ENCODE data around the gene NAA35. TPM values are rescaled to one million over a fixed set of nuclear protein-coding genes. Genes with fewer than 3 reads are reported as not detected.
"Not testable (repeated sequence)": the region's sequence is repeated elsewhere in the genome, so short reads cannot be mapped to it uniquely, and the experiment has no call there.

The NAA35 gene
- total RNA-seq, 3 donors from 2014 or later, result 29.7 to 37.4 (median 31.0) TPM

- DNase-seq, result no peak
- no peak for ATAC-seq
- TF ChIP-seq CTCF (IDR thresholded peaks at IDR 0.05), result no peak
- intact Hi-C loops (cut with DNase I, micrococcal nuclease), result no loop called here
- Histone ChIP-seq H3K9me3 (no peaks in the 10 kb centered on the region), H3K4me1 (ENCODE audit: low read depth) (no peaks in the 10 kb centered on the region), H3K4me3 (no peak overlapping the region), H3K36me3 (ENCODE audit: low read depth) (no peaks in the 10 kb centered on the region)
Observed at GRCh38 chr9:85917756-85918155, 23.2 kb upstream of the NAA35 start.

GRCh38 chr9:85925493-85925892 is 15.5 kb upstream of the NAA35 start:
- no peaks in the 10 kb centered on the region for H3K9me3 ChIP-seq
- intact Hi-C loops (cut with DNase I, micrococcal nuclease), result no loop called here
- no peak for DNase-seq
- H3K4me1 ChIP-seq (ENCODE audit: low read depth), result no peaks in the 10 kb centered on the region
- TF ChIP-seq CTCF (IDR thresholded peaks at IDR 0.05), result no peak
- no peak for ATAC-seq
- no peaks in the 10 kb centered on the region for H3K36me3 ChIP-seq (ENCODE audit: low read depth)
- H3K4me3 ChIP-seq, result no peak overlapping the region

- DNase-seq (no peak), ATAC-seq (no peak)
- TF ChIP-seq CTCF (IDR thresholded peaks at IDR 0.05), result no peak
- Histone ChIP-seq H3K4me3 (no peak overlapping the region), H3K9me3 (no peaks in the 10 kb centered on the region), H3K4me1 (ENCODE audit: low read depth) (no peaks in the 10 kb centered on the region), H3K36me3 (ENCODE audit: low read depth) (no peaks in the 10 kb centered on the region)
- intact Hi-C loops (cut with DNase I, micrococcal nuclease), result no loop called here
Observed at GRCh38 chr9:85927076-85927475, 13.9 kb upstream of the NAA35 start.

- Histone ChIP-seq H3K36me3 (ENCODE audit: low read depth) (no peaks in the 10 kb centered on the region), H3K9me3 (no peaks in the 10 kb centered on the region), H3K4me3 (no peak overlapping the region), H3K4me1 (ENCODE audit: low read depth) (no peaks in the 10 kb centered on the region)
- ATAC-seq (no peak), DNase-seq (no peak)
- intact Hi-C loops (cut with DNase I, micrococcal nuclease), result no loop called here
- no peak for TF ChIP-seq CTCF (IDR thresholded peaks at IDR 0.05)
Observed at GRCh38 chr9:85931495-85931894, 9.5 kb upstream of the NAA35 start.

GRCh38 chr9:85935950-85936349 is 5.0 kb upstream of the NAA35 start:
- intact Hi-C loops (cut with DNase I, micrococcal nuclease); ATAC-seq; DNase-seq; H3K4me1 ChIP-seq (ENCODE audit: low read depth); H3K4me3 ChIP-seq; H3K36me3 ChIP-seq (ENCODE audit: low read depth); H3K9me3 ChIP-seq: not testable (repeated sequence)

- DNase-seq (no peak), ATAC-seq (no peak)
- Histone ChIP-seq H3K4me1 (ENCODE audit: low read depth) (peaks cover 16% of the 10 kb centered on the region), H3K4me3 (no peak overlapping the region), H3K9me3 (no peaks in the 10 kb centered on the region), H3K36me3 (ENCODE audit: low read depth) (no peaks in the 10 kb centered on the region)
- no peak for TF ChIP-seq CTCF (IDR thresholded peaks at IDR 0.05)
- intact Hi-C loops (cut with DNase I, micrococcal nuclease), result no loop called here
Observed at GRCh38 chr9:85940275-85940831, 593 bp upstream of the NAA35 start.

Data from mucosa of descending colon (tissue), 3 donors.